CD4-positive, alpha-beta T cell (primary cell): Measurements from ENCODE around the gene VPS26B. TPM values are rescaled to one million over a fixed set of nuclear protein-coding genes. Genes with fewer than 3 reads are reported as not detected.

ENCODE experiments used
- ATAC-seq: fragments of 200-7000 bp; cut with Tn5 transposase; one replicate; pipeline ENCODE4 v1.10.0; 2022; ENCODE audit warnings: mild to moderate bottlenecking; ENCODE audit not compliant: poor library complexity
- CTCF ChIA-PET: fragments of 350-600 bp; sonication (Branson Sonifier 250); formaldehyde crosslinking; loops from one replicate; lab custom pipeline; 2021; ENCODE audit warnings: antibody characterized with exemption, inconsistent platforms; lab: Charles Lee
- POLR2A ChIA-PET: fragments of 350-600 bp; sonication (Branson Sonifier 250); formaldehyde crosslinking; loops from one replicate; lab custom pipeline; 2021; ENCODE audit warnings: antibody characterized with exemption, inconsistent platforms; lab: Charles Lee
- DNase-seq, 14 experiments: peaks; one replicate each; pipeline ENCODE4 v3.0.0-alpha.2; 2013 to 2020; ENCODE audit warnings: mixed read lengths in 2 of 14
- H3K27ac ChIP-seq, 2 donors: one replicate each; pipeline versions ENCODE4 v1.5.1 to v1.7.0; 2013; ENCODE audit warnings: low read length in 2 of 2, low read depth in 1 of 2, mild to moderate bottlenecking in 1 of 2
- H3K27me3 ChIP-seq, 2 experiments: 1 replicate in 1 of 2; 2 replicates in 1 of 2; pipeline versions ENCODE4 v1.6.1 to v1.7.0; 2013; ENCODE audit warnings: low read length in 2 of 2, control low read depth in 1 of 2, mild to moderate bottlenecking in 1 of 2, moderate library complexity in 1 of 2; ENCODE audit not compliant: insufficient read depth in 2 of 2, control insufficient read depth in 1 of 2
- H3K36me3 ChIP-seq: one replicate; pipeline ENCODE4 v1.6.1; 2013; ENCODE audit warnings: low read length, control low read depth; ENCODE audit not compliant: insufficient read depth
- H3K4me1 ChIP-seq: one replicate; pipeline ENCODE4 v1.6.1; 2013; ENCODE audit warnings: low read length, control low read depth; ENCODE audit not compliant: insufficient read depth
- H3K4me3 ChIP-seq: one replicate; pipeline ENCODE4 v1.5.1; 2013; ENCODE audit warnings: mild to moderate bottlenecking, low read length, moderate library complexity
- H3K9me3 ChIP-seq, 2 experiments: 1 replicate in 1 of 2; 2 replicates in 1 of 2; pipeline versions ENCODE4 v1.6.1 to v1.7.0; 2013; ENCODE audit warnings: low read length in 2 of 2, mild to moderate bottlenecking in 2 of 2, control low read depth in 1 of 2, moderate library complexity in 1 of 2; ENCODE audit not compliant: control insufficient read depth in 1 of 2, insufficient read depth in 1 of 2
- H3K27ac Mint-ChIP-seq: one replicate; pipeline ENCODE4 v1.8.0; 2020; ENCODE audit warnings: mixed read lengths
- H3K27me3 Mint-ChIP-seq: one replicate; pipeline ENCODE4 v1.8.0; 2021; ENCODE audit warnings: mixed read lengths
- H3K36me3 Mint-ChIP-seq: one replicate; pipeline ENCODE4 v1.8.0; 2021; ENCODE audit warnings: low read depth, mixed read lengths
- H3K4me1 Mint-ChIP-seq: one replicate; pipeline ENCODE4 v1.8.0; 2021; ENCODE audit warnings: low read depth, mixed read lengths
- H3K4me3 Mint-ChIP-seq: one replicate; pipeline ENCODE4 v1.8.0; 2020; ENCODE audit warnings: mild to moderate bottlenecking, mixed read lengths
- H3K9me3 Mint-ChIP-seq: one replicate; pipeline ENCODE4 v1.8.0; 2020; ENCODE audit warnings: mixed read lengths
- intact Hi-C, 2 experiments: fragments of 100-400 bp; cut with DNase I in 1 of 2; cut with micrococcal nuclease in 1 of 2; formaldehyde crosslinking; loops; one replicate each; pipeline versions ENCODE4 v1.15.1 to v1.9.0; 2023 to 2025; cut with DNase I, micrococcal nuclease
- total RNA-seq, 174 experiments: library from RNA in 2 of 174; stranded (reverse) in 2 of 174; gene quantifications; one replicate each; pipeline ENCODE4 v1.2.3 and lab custom pipeline; 2021 to 2026
- TF ChIP-seq, protein P1 (sequence below): fragments of 200-600 bp; IDR thresholded peaks from one replicate; pipeline ENCODE4 v1.8.0; 2022; ENCODE audit warnings: antibody characterized with exemption, mild to moderate bottlenecking

The VPS26B gene
- total RNA-seq, 2 experiments from 2014 or later: 41.6 to 42.2 TPM

DNA sequence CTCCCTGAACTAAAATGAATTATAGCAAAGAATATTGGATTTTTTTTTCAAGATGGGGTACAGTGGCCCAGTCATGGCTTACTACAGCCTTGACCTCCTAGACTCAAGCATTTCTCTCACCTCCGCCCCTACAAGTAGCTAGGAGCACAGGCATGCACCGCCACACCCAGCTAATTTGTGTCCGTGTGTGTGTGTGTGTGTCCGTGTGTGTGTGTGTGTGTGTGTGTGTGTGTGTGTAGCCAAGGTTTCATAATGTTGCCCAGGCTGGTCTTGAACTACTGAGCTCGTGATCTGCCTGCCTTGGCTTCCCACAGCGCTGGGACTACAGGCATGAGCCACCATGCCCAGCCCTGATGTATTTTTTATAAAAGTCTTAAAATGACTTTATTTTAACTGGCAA lies 16.1 kb downstream of the VPS26B start:
- ChIA-PET POLR2A (interaction anchor here (1.4 kb wide), 1 partner anchor 17 kb away, joined by 4 read pairs; the partner anchor contains the start of genes NCAPD3 and VPS26B), CTCF (no interaction called here)
- Mint-ChIP-seq H3K27me3 (no peaks in the 10 kb centered on the region), H3K9me3 (no peaks in the 10 kb centered on the region), H3K4me3 (no peak overlapping the region), H3K36me3 (peaks cover 83% of the 10 kb centered on the region), H3K4me1 (no peaks in the 10 kb centered on the region), H3K27ac (no peak overlapping the region)
- H3K27me3 ChIP-seq: no peaks in the 10 kb centered on the region
- peaks cover 79% of the 10 kb centered on the region for H3K36me3 ChIP-seq
- DNase-seq: no peak
- intact Hi-C loops: no loop called here
- H3K4me1 ChIP-seq: no peaks in the 10 kb centered on the region
- TF ChIP-seq, protein P1, sequence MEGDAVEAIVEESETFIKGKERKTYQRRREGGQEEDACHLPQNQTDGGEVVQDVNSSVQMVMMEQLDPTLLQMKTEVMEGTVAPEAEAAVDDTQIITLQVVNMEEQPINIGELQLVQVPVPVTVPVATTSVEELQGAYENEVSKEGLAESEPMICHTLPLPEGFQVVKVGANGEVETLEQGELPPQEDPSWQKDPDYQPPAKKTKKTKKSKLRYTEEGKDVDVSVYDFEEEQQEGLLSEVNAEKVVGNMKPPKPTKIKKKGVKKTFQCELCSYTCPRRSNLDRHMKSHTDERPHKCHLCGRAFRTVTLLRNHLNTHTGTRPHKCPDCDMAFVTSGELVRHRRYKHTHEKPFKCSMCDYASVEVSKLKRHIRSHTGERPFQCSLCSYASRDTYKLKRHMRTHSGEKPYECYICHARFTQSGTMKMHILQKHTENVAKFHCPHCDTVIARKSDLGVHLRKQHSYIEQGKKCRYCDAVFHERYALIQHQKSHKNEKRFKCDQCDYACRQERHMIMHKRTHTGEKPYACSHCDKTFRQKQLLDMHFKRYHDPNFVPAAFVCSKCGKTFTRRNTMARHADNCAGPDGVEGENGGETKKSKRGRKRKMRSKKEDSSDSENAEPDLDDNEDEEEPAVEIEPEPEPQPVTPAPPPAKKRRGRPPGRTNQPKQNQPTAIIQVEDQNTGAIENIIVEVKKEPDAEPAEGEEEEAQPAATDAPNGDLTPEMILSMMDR: no peak
- no peak for ATAC-seq
- no peak overlapping the region for H3K4me3 ChIP-seq
- no peak overlapping the region for H3K27ac ChIP-seq
- H3K9me3 ChIP-seq: no peaks in the 10 kb centered on the region

DNA sequence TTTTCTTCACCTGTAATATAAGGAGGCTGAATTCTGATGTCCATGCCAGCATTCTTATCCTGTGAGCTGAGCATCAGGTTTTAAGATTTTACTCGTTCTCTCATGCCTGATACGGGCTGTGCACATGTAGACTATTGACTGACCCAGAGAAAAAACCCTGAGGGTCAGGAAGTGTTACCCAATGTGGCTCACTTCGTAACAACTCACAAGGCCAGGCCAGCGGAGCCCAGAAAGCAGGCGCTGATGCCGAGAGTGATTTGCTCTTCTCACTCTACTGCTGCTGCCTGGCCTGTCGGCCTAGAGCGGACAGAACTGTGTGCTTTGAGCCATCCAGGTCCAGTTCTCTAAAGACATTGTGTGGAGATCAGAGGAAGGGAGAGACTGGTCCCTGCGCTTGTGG lies 17.9 kb downstream of the VPS26B start:
- Mint-ChIP-seq H3K9me3 (no peaks in the 10 kb centered on the region), H3K4me1 (no peaks in the 10 kb centered on the region), H3K36me3 (peaks cover 86% of the 10 kb centered on the region), H3K27ac (no peak overlapping the region), H3K27me3 (no peaks in the 10 kb centered on the region), H3K4me3 (no peak overlapping the region)
- H3K4me3 ChIP-seq: no peak overlapping the region
- no peak for DNase-seq
- ChIA-PET POLR2A (interaction anchor here (0.8 kb wide), 1 partner anchor 12 kb away, joined by 3 read pairs; no protein-coding TSS in a partner anchor), CTCF (no interaction called here)
- no peaks in the 10 kb centered on the region for H3K4me1 ChIP-seq
- no peak overlapping the region for H3K27ac ChIP-seq
- TF ChIP-seq, protein P1: no peak
- no peaks in the 10 kb centered on the region for H3K9me3 ChIP-seq
- H3K36me3 ChIP-seq: peaks cover 88% of the 10 kb centered on the region
- ATAC-seq: no peak
- no peaks in the 10 kb centered on the region for H3K27me3 ChIP-seq
- intact Hi-C loops: loop anchor here in 1 of 2 experiments (2.0 kb wide), 1 partner anchor 36 kb away; no protein-coding TSS in a partner anchor

GRCh38 chr11:134243913-134244312 lies 19.4 kb downstream of the VPS26B start:
- DNase-seq (no peak), ATAC-seq (no peak)
- H3K27me3 ChIP-seq: no peaks in the 10 kb centered on the region
- ChIA-PET POLR2A (interaction anchor here (1.9 kb wide), 1 partner anchor 19 kb away, joined by 19 read pairs; the partner anchor contains the start of genes NCAPD3 and VPS26B), CTCF (interaction anchor here (1.1 to 1.8 kb wide), 4 partner anchors 11 to 37 kb away, joined by 3 to 8 read pairs (median 5); partner anchors contain the start of gene VPS26B)
- Mint-ChIP-seq H3K27ac (peak overlapping the region; percentile 25), H3K9me3 (no peaks in the 10 kb centered on the region), H3K27me3 (no peaks in the 10 kb centered on the region), H3K4me1 (no peaks in the 10 kb centered on the region), H3K36me3 (peaks cover 91% of the 10 kb centered on the region), H3K4me3 (no peak overlapping the region)
- H3K27ac ChIP-seq: no peak overlapping the region
- intact Hi-C loops: loop anchor here (2.0 kb wide), 1 partner anchor 37 kb away; no protein-coding TSS in a partner anchor
- no peak overlapping the region for H3K4me3 ChIP-seq
- H3K4me1 ChIP-seq: no peaks in the 10 kb centered on the region
- no peaks in the 10 kb centered on the region for H3K9me3 ChIP-seq
- TF ChIP-seq, protein P1: no peak
- peaks cover 92% of the 10 kb centered on the region for H3K36me3 ChIP-seq
